GM06990 (cell line): Measurements from ENCODE around the gene ADM2.

Source experiments
- DNase-seq: peaks from one replicate; pipeline ENCODE4 v3.0.0-alpha.2; 2011; ENCODE audit not compliant: insufficient read length; ENCODE audit errors: extremely low read depth
- H3K27me3 ChIP-seq: replicated peaks from 2 replicates; pipeline ENCODE4 v1.6.0; 2011; ENCODE audit warnings: low read length; ENCODE audit not compliant: control insufficient read depth, insufficient read depth
- H3K36me3 ChIP-seq: 2 replicates; pipeline ENCODE4 v1.5.1; 2011; ENCODE audit warnings: low read length; ENCODE audit not compliant: control insufficient read depth, insufficient read depth
- H3K4me3 ChIP-seq: replicated peaks from 2 replicates; pipeline ENCODE4 v1.5.1; 2011; ENCODE audit warnings: low read depth, mild to moderate bottlenecking, control low read depth, low read length
- CTCF ChIP-seq: IDR thresholded peaks from 2 replicates; pipeline ENCODE4 v1.5.1; 2011; ENCODE audit warnings: low read length, control low read depth, mild to moderate bottlenecking, inconsistent platforms; ENCODE audit not compliant: insufficient read depth, poor library complexity, severe bottlenecking

The ADM2 gene

GRCh38 chr22:50461979-50462540, 19.3 kb upstream of the ADM2 start:
- Histone ChIP-seq H3K36me3 (peaks cover 71% of the 10 kb centered on the region), H3K4me3 (no peak overlapping the region), H3K27me3 (no peaks in the 10 kb centered on the region)
- no peak for DNase-seq
- TF ChIP-seq CTCF, result no peak

DNA sequence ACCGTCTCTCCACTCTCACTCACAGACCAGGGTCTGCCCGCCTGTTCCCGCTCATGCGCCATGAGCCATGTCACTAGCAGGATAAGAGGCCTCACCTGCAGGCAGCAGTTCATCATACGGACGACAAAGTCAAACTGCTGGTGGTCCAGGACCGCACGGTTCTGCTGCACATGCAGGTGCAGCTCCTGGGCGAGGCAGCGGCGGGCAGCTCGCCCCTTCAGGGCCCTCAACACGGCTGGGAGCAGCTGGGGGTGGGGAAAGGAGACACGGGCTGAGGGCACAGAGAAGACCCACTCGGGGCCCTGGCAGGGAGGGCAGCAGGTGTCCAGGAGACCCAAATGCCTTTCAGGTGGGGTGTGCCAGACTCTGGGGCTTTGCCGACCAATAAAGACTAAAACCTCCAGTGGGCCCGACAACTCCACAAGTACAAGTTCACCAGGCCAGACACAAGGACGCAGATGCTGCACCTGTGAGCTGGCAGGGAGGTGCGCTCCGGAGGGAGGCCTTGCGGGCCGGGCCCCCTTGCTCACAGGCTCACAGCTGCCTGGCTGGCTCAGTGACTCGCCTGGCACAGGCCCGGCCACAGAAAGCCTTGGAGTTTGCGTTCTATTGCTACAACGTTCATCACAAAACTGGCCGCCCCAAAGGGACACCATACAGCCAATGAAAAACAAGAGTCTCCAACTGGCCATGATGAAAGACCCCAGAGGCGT, 18.0 kb upstream of the ADM2 start:
- Histone ChIP-seq H3K4me3 (no peak overlapping the region), H3K36me3 (peaks cover 73% of the 10 kb centered on the region)
- TF ChIP-seq CTCF, result no peak

DNA sequence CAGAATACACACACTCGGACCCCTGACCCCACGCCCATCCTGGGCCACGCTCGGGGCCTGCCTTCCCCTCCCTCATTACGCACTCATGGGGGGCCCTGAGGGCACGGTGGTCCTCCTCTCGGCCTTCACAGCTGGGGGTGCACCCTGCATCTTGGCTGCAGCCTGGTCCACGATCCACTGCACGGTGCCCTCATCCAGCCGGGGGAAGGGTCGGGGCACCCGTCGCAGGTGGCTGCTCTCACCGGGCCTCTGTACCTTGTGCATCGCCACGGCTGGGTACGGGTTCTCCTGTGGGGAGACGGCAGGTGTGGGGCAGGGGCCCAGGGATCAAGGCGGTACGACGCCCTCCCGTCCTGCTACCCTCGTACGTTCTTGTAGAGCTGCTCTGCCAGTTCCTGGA, 16.9 kb upstream of the ADM2 start:
- H3K4me3 ChIP-seq, result no peak overlapping the region
- no peak for TF ChIP-seq CTCF
- no peaks in the 10 kb centered on the region for H3K27me3 ChIP-seq
- peaks cover 65% of the 10 kb centered on the region for H3K36me3 ChIP-seq
- no peak for DNase-seq

More for the DNA sequence above, 18.0 kb upstream of the ADM2 start:
- no peak for DNase-seq
- H3K27me3 ChIP-seq, result no peaks in the 10 kb centered on the region

- H3K27me3 ChIP-seq, result no peaks in the 10 kb centered on the region
- TF ChIP-seq CTCF, result no peak
- no peak overlapping the region for H3K4me3 ChIP-seq
- H3K36me3 ChIP-seq, result peaks cover 58% of the 10 kb centered on the region
- DNase-seq, result no peak
Measured at GRCh38 chr22:50465066-50465930, 16.0 kb upstream of the ADM2 start.

DNA sequence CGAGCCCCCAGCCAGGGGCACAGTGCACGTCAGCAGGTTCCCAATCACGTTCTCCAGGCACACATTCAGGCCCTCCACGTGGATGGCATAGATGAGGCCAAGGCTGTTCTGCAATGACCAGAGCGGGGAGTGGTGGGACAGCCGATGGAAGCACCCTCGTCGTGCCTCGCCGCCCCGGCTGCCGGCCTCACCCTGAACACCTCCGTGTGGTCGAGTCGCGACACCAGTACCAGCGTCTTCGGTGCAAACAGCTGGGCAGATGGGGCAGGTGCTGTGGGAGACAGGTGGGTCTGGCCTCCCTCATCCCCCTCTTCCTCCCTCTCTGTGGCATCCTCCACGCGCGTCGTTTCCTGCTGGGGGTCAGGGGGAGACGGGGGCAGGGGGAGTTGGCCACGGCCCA, 14.0 kb upstream of the ADM2 start:
- no peak overlapping the region for H3K4me3 ChIP-seq
- H3K36me3 ChIP-seq, result peaks cover 44% of the 10 kb centered on the region
- DNase-seq, result no peak
- TF ChIP-seq CTCF, result no peak
- H3K27me3 ChIP-seq, result no peaks in the 10 kb centered on the region
